Fibroblast of lung (primary cell): ENCODE measurements around the gene CCL15.

ENCODE experiments used
- EZH2 ChIP-seq: IDR thresholded peaks from 2 replicates; pipeline ENCODE4 v1.5.1; 2012; ENCODE audit warnings: low read length, control low read depth, mild to moderate bottlenecking; ENCODE audit errors: missing control alignments
- TF ChIP-seq, protein P1 (sequence below), 2 donors: IDR thresholded peaks in 1 of 2; conservative IDR thresholded peaks in 1 of 2; 1 replicate in 1 of 2; 2 replicates in 1 of 2; pipeline ENCODE4 v1.5.1; 2011 to 2012; ENCODE audit warnings: low read length in 2 of 2, control low read depth in 1 of 2, inconsistent platforms in 1 of 2, low read depth in 1 of 2, mild to moderate bottlenecking in 1 of 2

GRCh38 chr17:35972945-35973332 is 28.4 kb downstream of the CCL15 start:
- TF ChIP-seq, protein P1, sequence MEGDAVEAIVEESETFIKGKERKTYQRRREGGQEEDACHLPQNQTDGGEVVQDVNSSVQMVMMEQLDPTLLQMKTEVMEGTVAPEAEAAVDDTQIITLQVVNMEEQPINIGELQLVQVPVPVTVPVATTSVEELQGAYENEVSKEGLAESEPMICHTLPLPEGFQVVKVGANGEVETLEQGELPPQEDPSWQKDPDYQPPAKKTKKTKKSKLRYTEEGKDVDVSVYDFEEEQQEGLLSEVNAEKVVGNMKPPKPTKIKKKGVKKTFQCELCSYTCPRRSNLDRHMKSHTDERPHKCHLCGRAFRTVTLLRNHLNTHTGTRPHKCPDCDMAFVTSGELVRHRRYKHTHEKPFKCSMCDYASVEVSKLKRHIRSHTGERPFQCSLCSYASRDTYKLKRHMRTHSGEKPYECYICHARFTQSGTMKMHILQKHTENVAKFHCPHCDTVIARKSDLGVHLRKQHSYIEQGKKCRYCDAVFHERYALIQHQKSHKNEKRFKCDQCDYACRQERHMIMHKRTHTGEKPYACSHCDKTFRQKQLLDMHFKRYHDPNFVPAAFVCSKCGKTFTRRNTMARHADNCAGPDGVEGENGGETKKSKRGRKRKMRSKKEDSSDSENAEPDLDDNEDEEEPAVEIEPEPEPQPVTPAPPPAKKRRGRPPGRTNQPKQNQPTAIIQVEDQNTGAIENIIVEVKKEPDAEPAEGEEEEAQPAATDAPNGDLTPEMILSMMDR (conservative IDR thresholded peaks at IDR 0.05 in 1 of 2, IDR thresholded peaks at IDR 0.05 in 1 of 2; ENCODE audit: low read depth in 1 of 2, low read length in 2 of 2), result no peak
- no peak for TF ChIP-seq EZH2
